Erythroblast (primary cell): ENCODE results near the gene GFM1.

Experiments used
- GATA1 ChIP-seq: IDR thresholded peaks from 2 replicates; pipeline ENCODE4 v1.6.1; 2011; ENCODE audit warnings: low read depth, mild to moderate bottlenecking, control low read depth, low read length, moderate library complexity
- POLR2A ChIP-seq: IDR thresholded peaks from 2 replicates; pipeline ENCODE4 v1.6.1; 2011; ENCODE audit warnings: mild to moderate bottlenecking, low read length

DNA sequence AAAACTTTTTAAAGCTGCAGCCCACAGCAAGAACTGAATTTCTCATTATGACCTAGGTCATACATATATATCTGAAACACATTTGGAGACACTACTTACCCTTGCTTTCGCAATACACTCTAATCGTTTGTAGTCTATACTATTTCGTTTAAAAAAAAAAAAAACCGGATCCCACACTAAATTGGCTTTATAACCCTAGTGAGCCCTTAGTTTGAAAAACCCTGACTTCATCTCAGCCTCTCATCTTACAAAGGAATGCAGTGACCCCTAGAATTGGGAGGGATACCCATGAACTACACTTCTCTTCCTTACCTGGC lies 83.7 kb downstream of the GFM1 start:
- TF ChIP-seq POLR2A (no peak), GATA1 (no peak)
